B cell (primary cell): ENCODE data around the gene BRSK2. TPM values are rescaled to one million over a fixed set of nuclear protein-coding genes. Genes with fewer than 3 reads are reported as not detected.
"Not testable (repeated sequence)": the region's sequence is repeated elsewhere in the genome, so short reads cannot be mapped to it uniquely, and the experiment has no call there.

Experiments used
- ATAC-seq: fragments of 200-7000 bp; cut with Tn5 transposase; one replicate; pipeline ENCODE4 v1.10.0; 2021; ENCODE audit warnings: low read depth, mild to moderate bottlenecking, moderate number of reproducible peaks, moderate library complexity
- CTCF ChIA-PET: fragments of 350-600 bp; sonication (Branson Sonifier 250); formaldehyde crosslinking; loops from one replicate; lab custom pipeline; 2021; ENCODE audit warnings: antibody characterized with exemption, inconsistent platforms; lab: Charles Lee
- POLR2A ChIA-PET: fragments of 350-600 bp; sonication (Branson Sonifier 250); formaldehyde crosslinking; loops from one replicate; lab custom pipeline; 2021; ENCODE audit warnings: antibody characterized with exemption; lab: Charles Lee
- DNase-seq: peaks from one replicate; pipeline ENCODE4 v3.0.0; 2013
- H2AFZ ChIP-seq: 2 replicates; pipeline ENCODE4 v1.6.1; 2012; ENCODE audit warnings: mild to moderate bottlenecking, low read depth, low read length; ENCODE audit not compliant: insufficient read depth, poor library complexity, severe bottlenecking
- H3K27ac ChIP-seq, 2 donors: 1 replicate in 1 of 2; 2 replicates in 1 of 2; pipeline ENCODE4 v1.5.1; 2012 to 2013; ENCODE audit warnings: low read length in 2 of 2, mild to moderate bottlenecking in 2 of 2, moderate library complexity in 1 of 2
- H3K27me3 ChIP-seq, 4 experiments: fragments of 200-600 bp in 1 of 4; sonication (generic) in 1 of 4; replicated peaks in 1 of 4; 1 replicate in 2 of 4; 2 replicates in 2 of 4; pipeline versions ENCODE4 v1.6.1 to v1.7.0; 2013 to 2016; ENCODE audit warnings: low read length in 3 of 4, mild to moderate bottlenecking in 2 of 4, mixed read lengths in 1 of 4, moderate library complexity in 1 of 4; ENCODE audit not compliant: insufficient read depth in 4 of 4, control insufficient read depth in 3 of 4; ENCODE audit errors: control extremely low read depth in 1 of 4
- H3K36me3 ChIP-seq, 2 experiments: replicated peaks in 1 of 2; 1 replicate in 1 of 2; 2 replicates in 1 of 2; pipeline versions ENCODE4 v1.6.1 to v1.7.1; 2013; ENCODE audit warnings: low read length in 1 of 2; ENCODE audit not compliant: insufficient read depth in 2 of 2, control insufficient read depth in 1 of 2; ENCODE audit errors: control extremely low read depth in 1 of 2, extremely low read depth in 1 of 2
- H3K4me1 ChIP-seq, 2 donors: fragments of 200-600 bp in 1 of 2; sonication (generic) in 1 of 2; 1 replicate in 1 of 2; 2 replicates in 1 of 2; pipeline versions ENCODE4 v1.5.1 to v1.6.1; 2013 to 2017; ENCODE audit warnings: low read length in 2 of 2; ENCODE audit not compliant: control insufficient read depth in 2 of 2, insufficient read depth in 2 of 2
- H3K4me2 ChIP-seq: replicated peaks from 2 replicates; pipeline ENCODE3; 2012; ENCODE audit warnings: mild to moderate bottlenecking, low read depth, low read length; ENCODE audit not compliant: poor library complexity, severe bottlenecking
- H3K4me3 ChIP-seq, 5 experiments: fragments of 200-600 bp in 1 of 5; sonication (generic) in 1 of 5; 1 replicate in 3 of 5; 2 replicates in 2 of 5; pipeline versions ENCODE4 v1.5.1 to v1.7.0; 2011 to 2016; ENCODE audit warnings: low read length in 4 of 5, mild to moderate bottlenecking in 4 of 5, low read depth in 2 of 5, control low read depth in 1 of 5, moderate library complexity in 1 of 5; ENCODE audit not compliant: insufficient read depth in 1 of 5; ENCODE audit errors: control extremely low read depth in 1 of 5, extremely low read depth in 1 of 5
- H3K79me2 ChIP-seq: fragments of 200-600 bp; sonication (generic); one replicate; pipeline ENCODE4 v1.6.0; 2016; ENCODE audit warnings: low read length; ENCODE audit not compliant: control insufficient read depth, insufficient read depth
- H3K9ac ChIP-seq: fragments of 200-600 bp; sonication (generic); 2 replicates; pipeline ENCODE4 v1.6.1; 2017; ENCODE audit warnings: mild to moderate bottlenecking, low read length, moderate library complexity
- H3K9me3 ChIP-seq, 3 donors: one replicate each; pipeline versions ENCODE4 v1.6.1 to v1.7.1; 2013; ENCODE audit warnings: low read length in 2 of 3; ENCODE audit not compliant: control insufficient read depth in 2 of 3, insufficient read depth in 1 of 3; ENCODE audit errors: control extremely low read depth in 1 of 3
- H4K20me1 ChIP-seq: 2 replicates; pipeline ENCODE4 v1.6.0; 2012; ENCODE audit warnings: mild to moderate bottlenecking, low read length; ENCODE audit not compliant: insufficient read depth, control insufficient read depth, poor library complexity, severe bottlenecking
- H3K27ac Mint-ChIP-seq: one replicate; pipeline ENCODE4 v1.8.0; 2021; ENCODE audit warnings: mixed read lengths
- H3K27me3 Mint-ChIP-seq: one replicate; pipeline ENCODE4 v1.8.0; 2021; ENCODE audit warnings: mixed read lengths
- H3K4me1 Mint-ChIP-seq: one replicate; pipeline ENCODE4 v1.8.0; 2021; ENCODE audit warnings: mixed read lengths
- H3K4me3 Mint-ChIP-seq: one replicate; pipeline ENCODE4 v1.8.0; 2021; ENCODE audit warnings: mixed read lengths
- H3K9me3 Mint-ChIP-seq: one replicate; pipeline ENCODE4 v1.8.0; 2022; ENCODE audit warnings: mixed read lengths; ENCODE audit not compliant: insufficient read depth
- EZH2 ChIP-seq: IDR thresholded peaks from 2 replicates; pipeline ENCODE4 v1.6.1; 2012; ENCODE audit warnings: borderline replicate concordance, low read depth, mild to moderate bottlenecking, moderate library complexity, low read length; ENCODE audit not compliant: insufficient read depth, poor library complexity, severe bottlenecking
- WGBS: methylation state at CpG from one replicate; pipeline ENCODE4 v1.1.5; 2013; ENCODE audit warnings: missing lambda C conversion rate; ENCODE audit not compliant: insufficient coverage; 5-methylcytosine and 5-hydroxymethylcytosine counted together
- intact Hi-C: fragments of 100-400 bp; cut with micrococcal nuclease; formaldehyde crosslinking; loops from one replicate; pipeline ENCODE4 v1.10.0; 2022
- polyA plus RNA-seq: library from polyadenylated mRNA; depleted of rRNA; stranded (reverse); fragments of >200 nt; gene quantifications from 2 replicates; pipeline ENCODE4 v1.2.3, GENCODE V29; 2012
- total RNA-seq, 2 donors: library from RNA; stranded (reverse); fragments of 120-200 nt in 1 of 2; gene quantifications; 1 replicate in 1 of 2; 2 replicates in 1 of 2; pipeline versions ENCODE4 v1.2.3 to v1.2.4, GENCODE V29; 2013 to 2022
- TF ChIP-seq, protein P1 (sequence below): fragments of 200-600 bp; IDR thresholded peaks from one replicate; pipeline ENCODE4 v1.8.0; 2022; ENCODE audit warnings: antibody characterized with exemption, mild to moderate bottlenecking

The BRSK2 gene
- total and polyA plus RNA-seq, 2 donors (not counting 1 experiment from before 2014, with no cell fraction given), result 0.51 to 0.79 TPM

DNA sequence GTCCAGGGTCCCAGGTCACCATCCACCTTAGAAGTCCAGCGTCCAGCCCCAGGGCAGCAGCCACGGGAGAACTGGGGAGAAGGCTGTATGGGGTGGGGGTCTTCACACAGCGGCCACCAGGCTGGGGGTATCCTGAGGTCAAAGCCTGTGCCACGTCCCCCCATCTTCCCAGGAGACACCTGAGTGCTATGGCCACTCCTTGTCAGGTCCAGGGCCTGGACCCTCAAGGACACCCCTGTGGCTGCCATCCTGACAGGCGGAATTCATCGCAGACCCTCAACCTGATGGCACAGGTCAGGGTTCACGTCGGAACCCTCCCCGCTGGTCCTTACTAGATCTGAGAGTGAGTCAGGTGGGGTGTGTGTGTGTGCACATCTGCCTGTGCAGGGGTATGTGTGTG lies 18.6 kb downstream of the BRSK2 start:
- no peak overlapping the region for H3K4me3 Mint-ChIP-seq
- CTCF ChIA-PET, result no interaction called here
- H3K27me3 Mint-ChIP-seq, result peaks cover 3% of the 10 kb centered on the region
- Histone ChIP-seq H3K27ac (no peak overlapping the region), H3K4me2 (no peak overlapping the region), H3K36me3 (no peaks in the 10 kb centered on the region), H4K20me1 (no peaks in the 10 kb centered on the region), H2AFZ (no peak overlapping the region), H3K9me3 (peaks cover 0 to 11% (median 0%) of the 10 kb centered on the region in 3 donors), H3K9ac (no peak overlapping the region), H3K4me1 (no peaks in the 10 kb centered on the region), H3K4me3 (no peak overlapping the region), H3K79me2 (no peaks in the 10 kb centered on the region), H3K27me3 (no peaks in the 10 kb centered on the region)
- TF ChIP-seq, protein P1, sequence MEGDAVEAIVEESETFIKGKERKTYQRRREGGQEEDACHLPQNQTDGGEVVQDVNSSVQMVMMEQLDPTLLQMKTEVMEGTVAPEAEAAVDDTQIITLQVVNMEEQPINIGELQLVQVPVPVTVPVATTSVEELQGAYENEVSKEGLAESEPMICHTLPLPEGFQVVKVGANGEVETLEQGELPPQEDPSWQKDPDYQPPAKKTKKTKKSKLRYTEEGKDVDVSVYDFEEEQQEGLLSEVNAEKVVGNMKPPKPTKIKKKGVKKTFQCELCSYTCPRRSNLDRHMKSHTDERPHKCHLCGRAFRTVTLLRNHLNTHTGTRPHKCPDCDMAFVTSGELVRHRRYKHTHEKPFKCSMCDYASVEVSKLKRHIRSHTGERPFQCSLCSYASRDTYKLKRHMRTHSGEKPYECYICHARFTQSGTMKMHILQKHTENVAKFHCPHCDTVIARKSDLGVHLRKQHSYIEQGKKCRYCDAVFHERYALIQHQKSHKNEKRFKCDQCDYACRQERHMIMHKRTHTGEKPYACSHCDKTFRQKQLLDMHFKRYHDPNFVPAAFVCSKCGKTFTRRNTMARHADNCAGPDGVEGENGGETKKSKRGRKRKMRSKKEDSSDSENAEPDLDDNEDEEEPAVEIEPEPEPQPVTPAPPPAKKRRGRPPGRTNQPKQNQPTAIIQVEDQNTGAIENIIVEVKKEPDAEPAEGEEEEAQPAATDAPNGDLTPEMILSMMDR, result no peak
- no peak for TF ChIP-seq EZH2
- no peak for DNase-seq
- intact Hi-C loops, result no loop called here
- no peaks in the 10 kb centered on the region for H3K4me1 Mint-ChIP-seq
- no peak for ATAC-seq
- no peaks in the 10 kb centered on the region for H3K9me3 Mint-ChIP-seq
- no peak overlapping the region for H3K27ac Mint-ChIP-seq
- POLR2A ChIA-PET, result no interaction called here
- WGBS, result 87% methylated on average over 5 of the region's 9 CpGs

DNA sequence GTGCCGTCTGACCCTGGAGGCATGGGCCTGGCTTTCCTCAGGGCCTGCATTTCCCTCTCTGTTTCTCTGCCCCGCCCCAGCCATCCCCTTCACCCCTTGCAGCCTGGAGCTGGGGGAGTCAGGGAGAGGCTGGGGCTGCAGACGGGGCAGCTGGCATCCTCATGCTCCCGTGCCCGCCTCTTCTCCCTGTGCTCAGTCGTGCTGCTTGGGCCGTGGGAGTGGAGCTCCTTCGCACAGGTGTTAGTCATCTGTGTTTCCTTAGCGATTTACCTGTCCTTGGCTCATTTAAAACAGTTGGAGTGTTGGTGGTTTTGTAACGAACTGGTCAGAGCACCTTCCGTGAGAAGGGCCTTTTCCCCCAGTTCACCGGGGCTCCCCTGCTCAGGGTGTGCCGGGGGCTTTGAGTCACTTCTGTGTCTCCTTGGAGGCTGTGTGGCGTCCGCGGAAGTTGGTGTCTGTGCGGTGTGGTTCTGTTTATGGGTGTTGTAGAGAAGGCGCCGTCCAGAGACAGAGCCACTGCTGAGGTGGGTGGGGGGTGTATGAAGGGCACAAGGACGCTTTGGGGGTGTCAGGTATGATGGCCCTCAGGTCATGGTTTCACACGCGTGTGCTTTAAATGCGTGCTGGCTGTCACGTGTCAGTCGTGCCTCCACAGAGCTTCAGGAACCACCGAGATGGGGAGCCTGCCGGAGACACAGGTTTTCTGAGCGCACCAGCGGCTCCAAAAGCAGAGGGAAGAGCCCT lies 19.5 kb downstream of the BRSK2 start:
- Histone ChIP-seq H3K4me1 (no peaks in the 10 kb centered on the region), H4K20me1 (no peaks in the 10 kb centered on the region), H3K9me3 (peaks cover 0 to 15% (median 0%) of the 10 kb centered on the region in 3 donors), H3K27ac (no peak overlapping the region), H3K79me2 (no peaks in the 10 kb centered on the region), H3K9ac (no peak overlapping the region), H2AFZ (no peak overlapping the region), H3K27me3 (no peaks in the 10 kb centered on the region), H3K4me2 (no peak overlapping the region), H3K36me3 (no peaks in the 10 kb centered on the region), H3K4me3 (no peak overlapping the region)
- H3K27ac Mint-ChIP-seq, result no peak overlapping the region
- H3K9me3 Mint-ChIP-seq, result no peaks in the 10 kb centered on the region
- ATAC-seq (no peak), DNase-seq (no peak)
- no peaks in the 10 kb centered on the region for H3K4me1 Mint-ChIP-seq
- intact Hi-C loops, result no loop called here
- no peak overlapping the region for H3K4me3 Mint-ChIP-seq
- ChIA-PET CTCF (no interaction called here), POLR2A (no interaction called here)
- TF ChIP-seq EZH2, result no peak
- TF ChIP-seq, protein P1, result no peak
- WGBS, result 81% methylated on average over 27 of the region's 29 CpGs
- H3K27me3 Mint-ChIP-seq, result peaks cover under 1% of the 10 kb centered on the region

DNA sequence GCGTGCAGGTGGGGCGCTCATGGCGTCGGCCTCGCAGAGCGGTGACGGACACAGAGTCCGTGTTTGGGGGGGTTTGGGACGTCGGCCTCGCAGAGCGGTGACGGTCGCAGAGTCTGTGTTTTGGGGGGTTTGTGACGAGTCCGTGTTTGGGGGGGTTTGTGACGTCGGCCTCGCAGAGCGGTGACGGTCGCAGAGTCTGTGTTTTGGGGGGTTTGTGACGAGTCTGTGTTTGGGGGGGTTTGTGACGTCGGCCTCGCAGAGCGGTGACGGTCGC lies 20.1 kb downstream of the BRSK2 start:
- POLR2A ChIA-PET, H3K27me3 ChIP-seq, ATAC-seq, H3K27ac Mint-ChIP-seq, CTCF ChIA-PET, H3K27me3 Mint-ChIP-seq, H3K9ac ChIP-seq, H3K36me3 ChIP-seq, H3K4me2 ChIP-seq, H3K4me3 Mint-ChIP-seq, H3K4me3 ChIP-seq, H3K4me1 ChIP-seq, H4K20me1 ChIP-seq, H3K27ac ChIP-seq, H3K4me1 Mint-ChIP-seq, H3K9me3 Mint-ChIP-seq, intact Hi-C loops, H3K79me2 ChIP-seq, H2AFZ ChIP-seq, DNase-seq: not testable (repeated sequence)
- WGBS, result 0% methylated on average over 1 of the region's 29 CpGs
- H3K9me3 ChIP-seq, result peaks cover 0 to 18% (median 0%) of the 10 kb centered on the region in 3 donors
